ENCODE data around the gene PTPRD. TPM values are rescaled to one million over a fixed set of nuclear protein-coding genes. Genes with fewer than 3 reads are reported as not detected.

Gene PTPRD
- total RNA-seq, 4 donors from 2014 or later: 19.6 to 78.9 (median 45.6) TPM

DNA sequence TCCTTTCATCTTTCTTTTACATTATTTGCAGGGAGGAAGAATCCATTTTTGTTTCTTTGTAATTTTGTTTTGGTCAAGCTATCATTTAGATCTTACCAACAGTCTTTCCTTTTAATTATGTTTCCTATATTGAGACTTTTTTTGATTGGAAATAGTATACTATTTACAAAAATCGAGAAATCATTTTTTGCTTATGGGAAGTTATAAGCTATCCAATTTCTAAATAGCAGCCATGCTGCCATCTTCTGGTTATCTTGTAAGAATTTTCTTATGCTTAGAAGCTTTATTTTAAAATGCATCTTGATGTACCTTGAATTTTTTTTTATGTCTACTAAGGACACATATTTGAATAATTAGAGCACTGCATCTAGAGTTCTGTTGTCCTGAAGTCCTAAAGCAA is 821.2 kb downstream of the PTPRD start:
- Histone ChIP-seq H3K36me3 (no peaks in the 10 kb centered on the region), H3K27me3 (no peaks in the 10 kb centered on the region), H3K4me1 (no peaks in the 10 kb centered on the region), H3K4me3 (replicated peaks in 1 of 3) (no peak overlapping the region), H3K27ac (no peak overlapping the region), H3K9me3 (no peaks in the 10 kb centered on the region)
- 31 to 47% methylated on average over 1 of the region's 1 CpG for WGBS, 2 donors
- no peak for DNase-seq
- no peak for TF ChIP-seq POLR2A (IDR thresholded peaks at IDR 0.05)
- TF ChIP-seq, protein P1, sequence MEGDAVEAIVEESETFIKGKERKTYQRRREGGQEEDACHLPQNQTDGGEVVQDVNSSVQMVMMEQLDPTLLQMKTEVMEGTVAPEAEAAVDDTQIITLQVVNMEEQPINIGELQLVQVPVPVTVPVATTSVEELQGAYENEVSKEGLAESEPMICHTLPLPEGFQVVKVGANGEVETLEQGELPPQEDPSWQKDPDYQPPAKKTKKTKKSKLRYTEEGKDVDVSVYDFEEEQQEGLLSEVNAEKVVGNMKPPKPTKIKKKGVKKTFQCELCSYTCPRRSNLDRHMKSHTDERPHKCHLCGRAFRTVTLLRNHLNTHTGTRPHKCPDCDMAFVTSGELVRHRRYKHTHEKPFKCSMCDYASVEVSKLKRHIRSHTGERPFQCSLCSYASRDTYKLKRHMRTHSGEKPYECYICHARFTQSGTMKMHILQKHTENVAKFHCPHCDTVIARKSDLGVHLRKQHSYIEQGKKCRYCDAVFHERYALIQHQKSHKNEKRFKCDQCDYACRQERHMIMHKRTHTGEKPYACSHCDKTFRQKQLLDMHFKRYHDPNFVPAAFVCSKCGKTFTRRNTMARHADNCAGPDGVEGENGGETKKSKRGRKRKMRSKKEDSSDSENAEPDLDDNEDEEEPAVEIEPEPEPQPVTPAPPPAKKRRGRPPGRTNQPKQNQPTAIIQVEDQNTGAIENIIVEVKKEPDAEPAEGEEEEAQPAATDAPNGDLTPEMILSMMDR (IDR thresholded peaks at IDR 0.05): peak in 3 of 6 experiments; percentile 32 to 44 (median 41)
- intact Hi-C loops (cut with DNase I): loop anchor here (5.0 kb wide), 1 partner anchor 194 kb away; no protein-coding TSS in a partner anchor

DNA sequence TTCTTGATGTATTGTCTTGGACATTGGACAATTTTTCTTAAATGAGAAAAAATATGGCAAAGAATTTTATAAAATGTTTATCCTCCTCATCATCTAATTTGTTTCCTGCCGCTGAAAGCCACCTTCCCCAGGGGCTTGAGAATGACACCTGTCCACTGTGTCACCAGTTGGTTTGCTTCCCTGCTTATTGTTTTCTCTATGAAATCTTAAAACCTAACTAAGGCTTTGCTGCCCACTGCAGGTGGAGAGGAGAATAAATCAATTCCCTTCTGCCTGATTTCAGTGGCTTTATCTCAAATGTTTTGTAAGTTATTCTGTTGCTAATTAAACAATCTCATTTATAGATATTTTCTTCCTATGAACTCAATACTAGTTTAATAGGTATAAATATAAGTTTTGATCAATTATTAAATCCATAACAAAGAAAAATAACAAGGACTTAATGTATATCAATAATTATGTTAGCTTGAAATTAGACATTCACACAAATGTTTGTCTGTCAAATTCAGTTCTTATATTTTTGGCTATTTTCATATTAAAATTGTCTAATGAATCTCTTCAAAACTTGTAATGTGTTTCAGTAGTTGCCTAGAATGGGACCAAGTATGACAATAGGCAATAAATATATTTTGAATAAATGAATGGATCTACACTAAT is 822.5 kb downstream of the PTPRD start:
- H3K4me1 ChIP-seq: no peaks in the 10 kb centered on the region
- no peak overlapping the region for H3K27ac ChIP-seq
- no peaks in the 10 kb centered on the region for H3K27me3 ChIP-seq

GRCh38 chr9:9783711-9784110 is 829.1 kb downstream of the PTPRD start:
- no peak overlapping the region for H3K27ac ChIP-seq
- TF ChIP-seq, protein P1 (IDR thresholded peaks at IDR 0.05): no peak
- no peak for TF ChIP-seq POLR2A (IDR thresholded peaks at IDR 0.05)
- 76 to 79% methylated on average over 4 of the region's 4 CpGs for WGBS, 2 donors
- H3K4me1 ChIP-seq: peaks cover 0 to 8% of the 10 kb centered on the region in 2 donors
- intact Hi-C loops (cut with DNase I): no loop called here
- H3K27me3 ChIP-seq: no peaks in the 10 kb centered on the region
- no peaks in the 10 kb centered on the region for H3K36me3 ChIP-seq
- no peak overlapping the region for H3K4me3 ChIP-seq (replicated peaks in 1 of 3)
- H3K9me3 ChIP-seq: no peaks in the 10 kb centered on the region
- DNase-seq: no peak

More for the DNA sequence above, 822.5 kb downstream of the PTPRD start:
- intact Hi-C loops (cut with DNase I): loop anchor here (5.0 kb wide), 1 partner anchor 193 kb away; no protein-coding TSS in a partner anchor
- no peaks in the 10 kb centered on the region for H3K36me3 ChIP-seq
- H3K4me3 ChIP-seq (replicated peaks in 1 of 3): no peak overlapping the region
- TF ChIP-seq, protein P1 (IDR thresholded peaks at IDR 0.05): peak; percentile 47 to 97 (median 84)
- TF ChIP-seq POLR2A (IDR thresholded peaks at IDR 0.05): no peak
- no peaks in the 10 kb centered on the region for H3K9me3 ChIP-seq
- DNase-seq: peak; percentile 46 to 58
- WGBS, 2 donors: 2 to 11% methylated on average over 1 of the region's 1 CpG

GRCh38 chr9:9783211-9783610 is 829.6 kb downstream of the PTPRD start:
- Histone ChIP-seq H3K4me3 (replicated peaks in 1 of 3) (no peak overlapping the region), H3K27ac (no peak overlapping the region), H3K36me3 (no peaks in the 10 kb centered on the region), H3K4me1 (peaks cover 0 to 8% of the 10 kb centered on the region in 2 donors), H3K27me3 (no peaks in the 10 kb centered on the region), H3K9me3 (no peaks in the 10 kb centered on the region)
- no peak for DNase-seq
- 51 to 77% methylated on average over 2 of the region's 2 CpGs for WGBS, 2 donors
- TF ChIP-seq, protein P1 (IDR thresholded peaks at IDR 0.05): no peak
- no peak for TF ChIP-seq POLR2A (IDR thresholded peaks at IDR 0.05)
- intact Hi-C loops (cut with DNase I): no loop called here

GRCh38 chr9:9778293-9778692 is 834.5 kb downstream of the PTPRD start:
- no peak for TF ChIP-seq POLR2A (IDR thresholded peaks at IDR 0.05)
- TF ChIP-seq, protein P1 (IDR thresholded peaks at IDR 0.05): no peak
- Histone ChIP-seq H3K4me1 (peaks cover 0 to 5% of the 10 kb centered on the region in 2 donors), H3K36me3 (no peaks in the 10 kb centered on the region), H3K27ac (no peak overlapping the region), H3K9me3 (no peaks in the 10 kb centered on the region), H3K27me3 (no peaks in the 10 kb centered on the region), H3K4me3 (replicated peaks in 1 of 3) (no peak overlapping the region)
- DNase-seq: no peak
- intact Hi-C loops (cut with DNase I): no loop called here
- WGBS, 2 donors: 91 to 92% methylated on average over 6 of the region's 6 CpGs

Measured in thyroid gland (tissue), 4 donors.